GM18511 (cell line): ENCODE data around the gene MTG1.
"Not testable (repeated sequence)": the region's sequence is repeated elsewhere in the genome, so short reads cannot be mapped to it uniquely, and the experiment has no call there.

Experiments used
- ATAC-seq: cut with Tn5 transposase; IDR thresholded peaks from one replicate; pipeline ENCODE4 v1.9.1; 2021; ENCODE audit warnings: mild to moderate bottlenecking, moderate library complexity; ENCODE audit not compliant: unreplicated experiment

Gene MTG1

DNA sequence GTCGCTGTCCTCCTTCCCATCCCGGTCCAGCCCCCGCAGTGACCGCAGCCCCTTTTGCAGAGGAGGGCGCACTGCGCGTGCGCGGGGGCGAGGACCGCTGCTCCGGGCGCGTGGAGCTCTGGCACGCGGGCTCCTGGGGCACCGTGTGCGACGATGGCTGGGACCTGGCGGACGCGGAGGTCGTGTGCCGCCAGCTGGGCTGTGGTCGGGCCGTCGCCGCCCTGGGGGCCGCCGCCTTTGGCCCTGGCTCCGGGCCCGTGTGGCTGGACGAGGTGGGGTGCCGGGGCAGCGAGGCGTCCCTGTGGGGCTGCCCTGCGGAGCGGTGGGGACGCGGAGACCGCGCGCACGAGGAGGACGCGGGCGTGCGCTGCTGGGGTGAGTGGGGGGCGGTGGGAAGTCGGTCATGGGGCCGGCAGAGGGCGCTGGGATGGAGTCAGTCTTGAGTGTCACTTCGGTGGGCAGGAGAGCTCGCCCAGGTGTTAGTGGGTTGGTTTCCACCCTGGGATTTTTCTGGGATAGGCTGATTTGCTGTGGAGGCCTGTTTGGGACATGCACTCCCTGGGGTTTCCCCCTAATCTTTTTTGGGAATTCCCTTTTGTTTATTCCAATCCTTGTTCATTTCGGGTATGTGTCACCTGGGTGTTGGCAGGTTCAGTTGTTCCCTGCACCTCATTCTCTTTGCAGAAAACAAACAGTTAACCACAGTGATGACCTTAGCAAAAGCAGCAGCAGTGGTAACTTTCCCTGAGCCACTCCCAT lies 71.4 kb downstream of the MTG1 start:
- no peak for ATAC-seq

DNA sequence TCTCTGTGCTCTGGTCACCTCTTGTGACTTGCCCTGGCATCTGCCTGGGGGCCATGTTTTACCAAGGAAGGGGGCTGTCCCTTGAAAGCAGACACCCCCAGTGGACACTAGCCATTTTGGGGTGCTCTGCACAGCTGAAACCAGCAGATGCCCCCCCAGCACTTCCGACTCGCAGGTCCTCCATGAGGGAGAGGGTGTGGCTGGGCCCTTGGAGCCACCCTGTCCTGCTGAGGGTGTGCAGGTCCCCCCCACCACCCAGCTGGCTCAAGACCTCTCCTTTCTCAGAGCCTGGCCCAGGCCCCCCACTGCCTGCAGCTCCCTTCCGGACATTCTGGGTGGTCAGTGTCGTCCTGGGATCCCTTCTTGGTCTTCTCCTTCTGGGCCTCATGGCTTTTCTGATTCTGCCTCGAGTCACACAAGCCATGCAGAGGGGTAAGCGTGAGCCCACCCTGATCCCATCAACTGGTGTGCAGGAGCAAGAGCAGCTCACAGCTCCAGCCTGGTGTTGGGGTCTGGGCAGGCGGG lies 72.1 kb downstream of the MTG1 start:
- ATAC-seq, result no peak

DNA sequence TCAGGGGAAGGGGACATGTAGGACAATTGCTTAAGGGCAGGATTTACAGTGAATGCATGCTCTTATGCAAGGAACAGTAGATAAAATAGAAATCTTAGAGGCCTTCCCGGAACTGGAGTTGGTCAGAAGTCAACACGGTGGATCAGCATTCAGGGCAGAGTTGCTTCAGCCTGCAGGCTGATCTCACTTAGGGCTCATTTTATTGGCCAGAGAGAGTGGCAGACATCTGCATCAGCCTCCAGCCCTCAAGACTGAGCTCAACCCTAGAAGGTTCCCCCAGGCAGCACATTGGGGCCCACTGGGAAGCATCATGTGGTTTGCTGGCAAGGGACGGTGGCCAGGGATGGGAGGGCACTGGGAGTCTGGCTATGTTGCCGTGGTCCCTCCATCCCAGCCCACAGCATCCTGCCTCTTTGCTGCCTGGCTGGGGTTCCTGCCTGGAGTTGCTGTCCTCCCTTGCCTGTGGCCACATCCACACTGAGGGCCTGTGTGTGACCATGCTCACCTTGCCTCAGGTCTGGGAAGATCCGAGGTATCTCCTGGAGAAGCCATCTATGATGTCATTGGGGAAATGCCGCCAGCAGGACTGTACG lies 72.8 kb downstream of the MTG1 start:
- ATAC-seq, result no peak

DNA sequence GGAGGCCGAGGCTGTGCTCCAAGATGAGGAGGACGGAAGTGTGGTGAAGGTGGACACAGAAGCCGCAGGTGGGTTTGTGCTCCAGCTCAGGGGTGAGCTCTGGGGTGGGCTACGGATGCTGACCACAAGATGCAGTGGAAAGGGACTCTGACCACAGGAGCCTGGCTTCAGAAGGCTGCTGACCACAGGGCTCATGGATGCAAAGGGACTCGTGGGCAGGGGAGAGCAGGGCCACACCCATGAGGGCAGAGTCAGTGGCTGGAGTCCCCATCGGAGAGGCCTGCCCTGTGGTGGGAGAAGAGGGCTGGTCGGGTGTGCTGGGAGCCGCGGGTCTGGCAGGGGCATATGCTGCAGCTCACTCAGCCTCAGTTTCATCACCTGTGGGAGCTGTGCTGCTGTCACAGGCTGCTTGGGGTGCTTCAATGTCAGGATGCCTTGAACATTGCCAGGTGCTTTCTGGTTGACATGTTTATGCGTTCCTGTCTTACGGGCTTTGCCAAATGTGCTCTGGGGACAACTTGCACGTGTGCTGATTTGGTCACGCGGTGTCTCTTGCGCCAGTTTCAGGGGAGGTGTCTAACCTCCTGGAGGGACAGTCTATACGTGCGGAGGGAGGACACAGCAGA lies 73.4 kb downstream of the MTG1 start:
- ATAC-seq, result no peak

DNA sequence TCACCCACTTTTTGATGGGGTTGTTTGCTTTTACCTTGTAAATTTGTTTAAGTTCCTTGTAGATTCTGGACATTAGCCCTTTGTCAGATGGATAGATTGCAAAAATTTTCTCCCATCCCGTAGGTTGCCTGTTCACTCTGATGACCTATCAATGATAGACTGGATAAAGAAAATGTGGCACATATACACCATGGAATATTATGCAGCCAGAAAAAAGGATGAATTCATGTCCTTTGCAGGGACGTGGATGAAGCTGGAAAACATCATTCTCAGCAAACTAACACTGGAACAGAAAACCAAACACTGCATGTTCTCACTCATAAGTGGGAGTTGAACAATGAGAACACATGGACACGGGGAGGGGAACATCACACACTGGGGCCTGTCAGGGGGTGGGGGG lies 75.2 kb downstream of the MTG1 start:
- not testable (repeated sequence) for ATAC-seq

DNA sequence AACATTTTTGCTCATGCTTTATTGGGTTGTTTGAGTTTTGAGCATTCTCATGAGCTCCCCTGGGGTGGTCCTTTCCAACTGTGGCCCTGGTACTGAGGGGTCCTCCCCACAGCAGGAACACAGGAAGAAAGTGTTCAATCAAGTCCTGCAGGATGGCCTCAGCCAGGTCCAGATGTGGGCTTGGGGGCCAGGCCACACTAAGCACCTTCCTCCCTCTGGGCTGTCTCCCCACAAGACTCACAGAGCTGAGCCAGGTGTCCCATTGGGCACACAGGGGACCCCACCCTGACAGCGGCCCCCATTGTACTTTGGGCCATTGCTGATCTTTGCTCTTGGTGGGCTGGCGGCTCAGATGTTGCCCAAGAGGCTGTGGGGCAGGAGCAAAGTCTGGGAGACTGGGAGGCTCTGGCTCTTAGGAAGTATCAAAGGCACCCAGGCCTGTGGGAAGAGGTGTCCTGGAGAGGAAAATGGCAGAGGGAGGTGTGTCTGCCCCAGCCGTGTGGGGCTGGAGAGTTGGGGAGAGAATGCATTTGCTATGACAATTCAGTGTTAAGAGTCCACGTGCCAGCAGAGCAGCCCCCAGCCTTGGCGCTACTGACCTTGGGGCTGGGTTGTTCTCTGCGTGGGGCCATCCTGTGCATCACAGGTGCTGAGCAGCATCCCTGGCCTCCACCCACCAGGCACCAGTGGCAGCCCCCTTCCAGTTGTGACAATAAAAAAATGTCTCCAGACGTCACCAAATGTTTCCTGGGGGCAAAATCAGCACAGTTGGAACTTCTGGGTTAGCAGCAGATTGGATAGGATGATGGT lies 77.5 kb downstream of the MTG1 start:
- no peak for ATAC-seq
